SU-DHL-6 (cell line): ENCODE results near the gene LRRK1.

Experiments used
- H2AFZ ChIP-seq: fragments of 200-600 bp; sonication (generic); 2 replicates; pipeline ENCODE4 v1.6.1; 2014; ENCODE audit warnings: low read depth, mild to moderate bottlenecking, moderate library complexity, mixed read lengths, antibody characterized with exemption, low read length; ENCODE audit not compliant: severe bottlenecking
- H3F3A ChIP-seq: fragments of 200-600 bp; shearing (Covaris generic); 2 replicates; pipeline ENCODE4 v1.6.0; 2016; ENCODE audit warnings: antibody characterized with exemption, mild to moderate bottlenecking; ENCODE audit not compliant: insufficient read depth
- H3K27ac ChIP-seq: fragments of 200-600 bp; sonication (generic); 2 replicates; pipeline ENCODE4 v1.5.1; 2016; ENCODE audit warnings: low read depth, mild to moderate bottlenecking, low read length, moderate library complexity, mixed read lengths
- H3K27me3 ChIP-seq: fragments of 200-600 bp; sonication (generic), shearing (Covaris generic); 2 replicates; pipeline ENCODE4 v1.6.0; 2014; ENCODE audit warnings: mild to moderate bottlenecking, low read length
- H3K36me3 ChIP-seq: fragments of 200-600 bp; sonication (generic); 2 replicates; pipeline ENCODE4 v1.6.1; 2014; ENCODE audit warnings: mild to moderate bottlenecking, low read length, mixed read lengths
- H3K4me2 ChIP-seq: fragments of 300-600, 200-600 bp; shearing (Covaris generic), sonication (generic); 2 replicates; pipeline ENCODE4 v1.6.0; 2014; ENCODE audit warnings: low read length, low read depth, mild to moderate bottlenecking; ENCODE audit not compliant: poor library complexity, severe bottlenecking
- H3K4me3 ChIP-seq: fragments of 200-600 bp; sonication (generic); 2 replicates; pipeline ENCODE4 v1.5.1; 2014; ENCODE audit warnings: antibody characterized with exemption, low read length, mild to moderate bottlenecking, mixed read lengths; ENCODE audit not compliant: insufficient read depth, poor library complexity, severe bottlenecking
- H3K79me2 ChIP-seq: fragments of 200-600 bp; sonication (generic); 2 replicates; pipeline ENCODE4 v1.6.1; 2014; ENCODE audit warnings: mild to moderate bottlenecking, low read length, moderate library complexity; ENCODE audit not compliant: insufficient read depth
- H3K9ac ChIP-seq: fragments of 200-600 bp; sonication (generic); 2 replicates; pipeline ENCODE4 v1.7.0; 2014; ENCODE audit warnings: mild to moderate bottlenecking, low read length
- H3K9me2 ChIP-seq: fragments of 200-600 bp; sonication (generic); replicated peaks from 2 replicates; pipeline ENCODE4 v1.6.1; 2014; ENCODE audit warnings: low read length; ENCODE audit not compliant: insufficient read depth
- H3K9me3 ChIP-seq: fragments of 200-600 bp; sonication (generic); 2 replicates; pipeline ENCODE4 v1.6.1; 2014; ENCODE audit warnings: low read length, mixed read lengths; ENCODE audit not compliant: insufficient read depth
- H4K20me1 ChIP-seq: fragments of 200-600 bp; sonication (generic); 2 replicates; pipeline ENCODE4 v1.6.1; 2014; ENCODE audit warnings: low read depth, mild to moderate bottlenecking, antibody characterized with exemption, low read length, moderate library complexity, mixed read lengths
- EZH2phosphoT487 ChIP-seq: fragments of 200-600 bp; sonication (generic), shearing (Covaris generic); conservative IDR thresholded peaks from 2 replicates; pipeline ENCODE4 v1.6.1; 2018; ENCODE audit warnings: mild to moderate bottlenecking, antibody characterized with exemption, low read length, moderate library complexity, mixed read lengths
- TF ChIP-seq, protein P1 (sequence below): fragments of 200-600 bp; sonication (generic); IDR thresholded peaks from one replicate; pipeline ENCODE4 v1.5.1; 2017; ENCODE audit warnings: antibody characterized with exemption, mild to moderate bottlenecking, low read length, moderate library complexity; ENCODE audit not compliant: insufficient read depth, poor library complexity, severe bottlenecking

The LRRK1 gene

DNA sequence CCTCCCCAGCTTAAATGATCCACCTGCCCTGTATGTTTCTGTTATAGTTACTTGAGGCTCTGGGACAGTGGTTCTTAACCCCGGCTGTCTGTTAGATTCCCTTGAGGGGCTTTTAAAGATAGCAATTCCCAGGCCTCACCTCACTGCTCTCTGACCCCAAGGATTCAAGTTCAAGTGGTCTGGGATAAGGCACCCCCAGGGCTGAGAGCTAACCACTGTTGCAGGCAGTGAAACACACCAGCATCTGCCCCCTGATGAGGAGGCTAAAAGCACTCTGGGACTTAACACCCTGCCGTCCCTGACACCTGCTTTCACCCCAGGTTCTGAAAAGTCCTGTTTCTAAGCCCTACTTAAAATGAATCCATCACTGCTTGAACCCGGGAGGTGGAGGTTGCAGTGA is 103.7 kb downstream of the LRRK1 start:
- Histone ChIP-seq H2AFZ (no peak overlapping the region), H3K27ac (no peak overlapping the region), H3F3A (peaks cover 1% of the 10 kb centered on the region; the same call in 1 of the 2 replicates), H4K20me1 (no peaks in the 10 kb centered on the region), H3K9ac (no peak overlapping the region), H3K9me3 (no peaks in the 10 kb centered on the region), H3K27me3 (no peaks in the 10 kb centered on the region), H3K36me3 (peaks cover 33% of the 10 kb centered on the region), H3K4me3 (no peak overlapping the region), H3K9me2 (no peaks in the 10 kb centered on the region), H3K79me2 (no peaks in the 10 kb centered on the region), H3K4me2 (no peak overlapping the region)
- TF ChIP-seq, protein P1, sequence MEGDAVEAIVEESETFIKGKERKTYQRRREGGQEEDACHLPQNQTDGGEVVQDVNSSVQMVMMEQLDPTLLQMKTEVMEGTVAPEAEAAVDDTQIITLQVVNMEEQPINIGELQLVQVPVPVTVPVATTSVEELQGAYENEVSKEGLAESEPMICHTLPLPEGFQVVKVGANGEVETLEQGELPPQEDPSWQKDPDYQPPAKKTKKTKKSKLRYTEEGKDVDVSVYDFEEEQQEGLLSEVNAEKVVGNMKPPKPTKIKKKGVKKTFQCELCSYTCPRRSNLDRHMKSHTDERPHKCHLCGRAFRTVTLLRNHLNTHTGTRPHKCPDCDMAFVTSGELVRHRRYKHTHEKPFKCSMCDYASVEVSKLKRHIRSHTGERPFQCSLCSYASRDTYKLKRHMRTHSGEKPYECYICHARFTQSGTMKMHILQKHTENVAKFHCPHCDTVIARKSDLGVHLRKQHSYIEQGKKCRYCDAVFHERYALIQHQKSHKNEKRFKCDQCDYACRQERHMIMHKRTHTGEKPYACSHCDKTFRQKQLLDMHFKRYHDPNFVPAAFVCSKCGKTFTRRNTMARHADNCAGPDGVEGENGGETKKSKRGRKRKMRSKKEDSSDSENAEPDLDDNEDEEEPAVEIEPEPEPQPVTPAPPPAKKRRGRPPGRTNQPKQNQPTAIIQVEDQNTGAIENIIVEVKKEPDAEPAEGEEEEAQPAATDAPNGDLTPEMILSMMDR = no peak
- no peak for TF ChIP-seq EZH2phosphoT487

DNA sequence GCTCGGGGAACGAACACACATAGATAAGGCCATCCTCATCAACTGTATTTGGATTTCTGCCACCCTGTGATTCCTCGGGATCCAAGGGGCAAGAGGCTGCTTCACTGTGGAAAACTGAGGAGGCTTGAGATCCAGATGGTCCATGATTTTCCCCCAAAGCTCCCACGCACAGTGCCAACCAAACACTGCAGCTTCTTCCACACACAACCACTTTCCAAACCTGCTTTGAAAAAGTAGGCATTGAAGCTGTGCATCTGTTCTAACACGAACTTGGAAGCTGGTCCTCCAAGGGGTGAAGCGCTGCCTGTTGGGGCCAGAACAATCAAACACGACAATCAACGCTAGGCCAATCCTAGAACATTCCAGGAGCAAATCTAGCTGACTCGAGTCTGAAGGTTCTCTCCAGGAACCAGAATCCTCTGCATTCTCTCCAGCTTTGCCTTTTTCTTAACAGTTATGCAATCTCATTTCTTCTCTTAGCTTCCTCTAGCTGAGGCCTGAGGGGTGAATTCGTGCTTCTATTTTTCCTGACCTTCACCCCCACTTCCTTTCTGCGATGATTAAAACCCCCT is 104.4 kb downstream of the LRRK1 start:
- Histone ChIP-seq H3F3A (no peaks in the 10 kb centered on the region; the same call in 1 of the 2 replicates), H3K79me2 (no peaks in the 10 kb centered on the region), H3K4me3 (no peak overlapping the region), H4K20me1 (no peaks in the 10 kb centered on the region), H3K4me2 (no peak overlapping the region), H3K9me3 (no peaks in the 10 kb centered on the region), H3K9me2 (no peaks in the 10 kb centered on the region), H2AFZ (no peak overlapping the region), H3K9ac (no peak overlapping the region), H3K36me3 (peaks cover 29% of the 10 kb centered on the region; the same call in 1 of the 2 replicates), H3K27ac (no peak overlapping the region), H3K27me3 (no peaks in the 10 kb centered on the region)
- no peak for TF ChIP-seq EZH2phosphoT487
- TF ChIP-seq, protein P1 = no peak

DNA sequence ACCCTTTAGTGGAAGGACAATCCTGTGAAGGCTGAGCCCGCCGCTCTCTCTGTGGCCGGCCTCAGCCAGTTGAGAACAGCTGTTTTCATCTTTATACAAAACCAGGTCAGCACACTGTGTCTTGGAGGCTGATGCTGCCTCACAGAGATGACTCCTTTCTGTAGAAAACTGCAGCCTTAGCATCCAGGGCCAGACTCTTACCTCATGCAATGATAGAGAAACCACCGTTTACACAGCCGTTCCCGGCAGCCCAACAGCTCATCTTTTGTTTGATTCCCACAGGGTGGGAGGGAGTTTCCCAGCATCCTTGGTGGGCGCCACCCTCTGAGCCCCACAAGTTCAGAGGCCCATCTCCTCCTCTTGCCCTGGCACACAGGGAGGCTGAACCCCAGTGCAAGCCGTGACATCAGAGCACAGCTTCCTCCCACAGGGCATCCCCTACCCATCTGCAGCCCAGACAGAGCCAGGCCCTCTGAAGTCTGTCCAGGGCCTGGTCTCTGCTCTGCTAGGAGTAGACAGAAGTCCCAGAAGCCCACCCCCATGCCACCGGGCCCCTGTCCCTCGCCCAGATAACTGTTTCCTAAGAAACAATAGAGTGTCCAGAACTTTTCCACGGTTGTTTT is 105.0 kb downstream of the LRRK1 start:
- H3K9me3 ChIP-seq = no peaks in the 10 kb centered on the region
- no peaks in the 10 kb centered on the region for H3K9me2 ChIP-seq
- H3K27ac ChIP-seq = no peak overlapping the region
- H3K36me3 ChIP-seq = peaks cover 29% of the 10 kb centered on the region; the same call in 1 of the 2 replicates
- no peak overlapping the region for H3K4me3 ChIP-seq
- H4K20me1 ChIP-seq = no peaks in the 10 kb centered on the region
- no peak overlapping the region for H2AFZ ChIP-seq
- no peaks in the 10 kb centered on the region for H3K79me2 ChIP-seq
- no peak overlapping the region for H3K4me2 ChIP-seq
- no peaks in the 10 kb centered on the region for H3F3A ChIP-seq
- H3K27me3 ChIP-seq = no peaks in the 10 kb centered on the region
- TF ChIP-seq EZH2phosphoT487 = no peak
- TF ChIP-seq, protein P1 = no peak
- H3K9ac ChIP-seq = no peak overlapping the region
